CD4-positive, alpha-beta memory T cell (primary cell): ENCODE results near the gene NTN5. TPM values are rescaled to one million over a fixed set of nuclear protein-coding genes. Genes with fewer than 3 reads are reported as not detected.

Experiments used
- CTCF ChIA-PET: fragments of 350-600 bp; sonication (Branson Sonifier 250); formaldehyde crosslinking; loops from one replicate; lab custom pipeline; 2021; ENCODE audit warnings: inconsistent platforms; ENCODE audit not compliant: partially characterized antibody; lab: Charles Lee
- POLR2A ChIA-PET: fragments of 350-600 bp; sonication (Branson Sonifier 250); formaldehyde crosslinking; loops from one replicate; lab custom pipeline; 2021; ENCODE audit not compliant: partially characterized antibody; lab: Charles Lee
- DNase-seq, 5 donors: peaks; one replicate each; pipeline versions ENCODE4 v3.0.0 to v3.0.0-alpha.2; 2020 to 2022; ENCODE audit warnings: mixed read lengths in 1 of 5
- H3K27ac ChIP-seq: one replicate; pipeline ENCODE4 v1.7.0; 2013; ENCODE audit warnings: low read depth, low read length
- H3K27me3 ChIP-seq: 2 replicates; pipeline ENCODE4 v1.7.0; 2013; ENCODE audit warnings: mild to moderate bottlenecking, low read length, moderate library complexity; ENCODE audit not compliant: insufficient read depth
- H3K36me3 ChIP-seq: 2 replicates; pipeline ENCODE4 v1.7.0; 2013; ENCODE audit warnings: mild to moderate bottlenecking, low read length, moderate library complexity; ENCODE audit not compliant: insufficient read depth
- H3K4me1 ChIP-seq: 2 replicates; pipeline ENCODE4 v1.7.0; 2013; ENCODE audit warnings: mild to moderate bottlenecking, low read length, moderate library complexity; ENCODE audit not compliant: insufficient read depth
- H3K4me3 ChIP-seq, 2 donors: one replicate each; pipeline ENCODE4 v1.7.0; 2013; ENCODE audit warnings: low read length in 2 of 2, mild to moderate bottlenecking in 1 of 2
- H3K9me3 ChIP-seq, 2 donors: one replicate each; pipeline ENCODE4 v1.7.0; 2013; ENCODE audit warnings: low read length in 2 of 2, control low read depth in 1 of 2; ENCODE audit not compliant: control insufficient read depth in 1 of 2
- H3K27ac Mint-ChIP-seq, 7 donors: one replicate each; pipeline ENCODE4 v1.8.0; 2020 to 2021; ENCODE audit warnings: mixed read lengths in 7 of 7, mild to moderate bottlenecking in 6 of 7, inconsistent platforms in 3 of 7, moderate library complexity in 3 of 7
- H3K27me3 Mint-ChIP-seq, 2 donors: one replicate each; pipeline ENCODE4 v1.8.0; 2020 to 2021; ENCODE audit warnings: mixed read lengths in 2 of 2
- H3K36me3 Mint-ChIP-seq, 2 donors: one replicate each; pipeline ENCODE4 v1.8.0; 2020 to 2021; ENCODE audit warnings: mixed read lengths in 2 of 2, inconsistent platforms in 1 of 2, mild to moderate bottlenecking in 1 of 2
- H3K4me1 Mint-ChIP-seq, 4 donors: one replicate each; pipeline ENCODE4 v1.8.0; 2020 to 2021; ENCODE audit warnings: mixed read lengths in 4 of 4, mild to moderate bottlenecking in 1 of 4
- H3K4me3 Mint-ChIP-seq, 8 donors: one replicate each; pipeline ENCODE4 v1.8.0; 2020 to 2021; ENCODE audit warnings: mixed read lengths in 8 of 8, mild to moderate bottlenecking in 7 of 8, moderate library complexity in 6 of 8, inconsistent platforms in 3 of 8
- H3K9me3 Mint-ChIP-seq, 8 donors: one replicate each; pipeline ENCODE4 v1.8.0; 2020 to 2021; ENCODE audit warnings: mixed read lengths in 8 of 8, mild to moderate bottlenecking in 5 of 8, inconsistent platforms in 3 of 8, moderate library complexity in 1 of 8
- intact Hi-C: fragments of 100-400 bp; cut with micrococcal nuclease; formaldehyde crosslinking; loops from one replicate; pipeline ENCODE4 v1.15.1; 2023
- polyA plus RNA-seq, 2 donors: library from polyadenylated mRNA; unstranded; fragments of 300-500 nt; fragmentation: Illumina TruSeq; gene quantifications; one replicate each; pipeline ENCODE4 v1.2.3, GENCODE V29; 2021
- total RNA-seq, 2 experiments: library from RNA; stranded (reverse); gene quantifications; one replicate each; pipeline ENCODE4 v1.2.3, GENCODE V29; 2021

Gene NTN5
- total and polyA plus RNA-seq, 4 experiments from 2014 or later, result 0.62 to 3.3 (median 2.3) TPM; not detected in 1

DNA sequence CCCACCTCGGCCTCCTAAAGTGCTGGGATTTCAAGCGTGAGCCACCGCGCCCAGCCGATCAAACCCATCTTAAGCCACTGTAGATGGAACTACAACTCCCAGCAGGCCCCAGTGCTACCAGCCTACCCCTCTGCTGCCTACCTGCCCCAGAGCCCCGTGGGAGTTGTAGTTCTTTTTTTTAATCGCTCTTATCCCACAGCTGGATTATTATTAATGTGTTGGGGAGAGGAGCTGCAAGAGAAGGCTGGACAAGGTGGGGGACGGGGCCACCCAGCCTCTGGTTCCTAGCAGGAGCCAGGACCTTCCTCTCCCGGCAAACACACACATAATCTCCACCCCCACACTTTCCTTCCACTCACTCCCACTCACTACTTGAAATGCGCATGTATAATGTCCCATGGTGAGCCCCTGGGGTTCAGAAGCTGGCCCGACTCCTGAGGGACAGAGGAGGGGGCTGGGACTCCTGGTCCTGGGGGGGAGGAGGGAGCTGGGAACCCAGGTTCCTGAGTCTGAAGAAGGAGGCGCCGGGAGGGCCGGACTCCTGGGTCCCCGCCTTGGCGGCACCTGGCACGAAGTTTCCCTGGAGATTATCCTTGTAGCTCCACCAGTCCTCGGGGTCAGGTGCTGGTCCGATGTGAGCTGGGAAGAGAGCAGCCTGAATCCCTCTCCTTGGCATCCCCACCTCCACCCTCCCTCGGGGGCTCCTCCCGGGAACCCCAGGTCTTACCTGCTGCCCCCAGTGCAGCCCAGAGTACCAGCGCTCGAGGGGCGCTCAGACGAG lies 27.8 kb downstream of the NTN5 start:
- no peaks in the 10 kb centered on the region for H3K27me3 ChIP-seq
- H3K4me1 ChIP-seq, result peaks cover 46% of the 10 kb centered on the region
- Mint-ChIP-seq H3K9me3 (peaks cover 0 to 1% (median 0%) of the 10 kb centered on the region in 8 donors), H3K4me3 (peak overlapping the region; percentile 86 to 98 (median 93)), H3K27ac (peak overlapping the region; percentile 83 to 97 (median 93)), H3K4me1 (peaks cover 23 to 57% (median 41%) of the 10 kb centered on the region in 4 donors), H3K27me3 (no peaks in the 10 kb centered on the region), H3K36me3 (no peaks in the 10 kb centered on the region)
- POLR2A ChIA-PET, result interaction anchor here (0.8 to 4.1 kb wide), 26 partner anchors 8 to 1205 kb away, joined by 3 to 76 read pairs (median 7); partner anchors contain the start of genes DBP, FTL, PPP1R15A and RPL18
- DNase-seq, result peak; percentile 75 to 85 (median 76)
- H3K9me3 ChIP-seq, result no peaks in the 10 kb centered on the region
- H3K4me3 ChIP-seq, result peak overlapping the region; percentile 85 to 87
- intact Hi-C loops, result loop anchor here (5.0 kb wide), 1 partner anchor 322 kb away; the partner anchor contains the start of gene FTL
- H3K36me3 ChIP-seq, result no peaks in the 10 kb centered on the region
- peak overlapping the region; percentile 77 for H3K27ac ChIP-seq
- CTCF ChIA-PET, result interaction anchor here (0.6 to 2.6 kb wide), 19 partner anchors 8 to 326 kb away, joined by 3 to 34 read pairs (median 7); partner anchors contain the start of genes DBP, HSD17B14, RPL18 and SPHK2

GRCh38 chr19:48644355-48644754 lies 28.5 kb downstream of the NTN5 start:
- H3K9me3 ChIP-seq, result no peaks in the 10 kb centered on the region
- Mint-ChIP-seq H3K27me3 (no peaks in the 10 kb centered on the region), H3K9me3 (peaks cover 0 to 1% (median 0%) of the 10 kb centered on the region in 8 donors), H3K4me3 (peak overlapping the region in 4 of 8 donors; percentile 12 to 96 (median 54)), H3K36me3 (no peaks in the 10 kb centered on the region), H3K27ac (peak overlapping the region in 4 of 7 donors; percentile 70 to 97 (median 84)), H3K4me1 (peaks cover 22 to 56% (median 41%) of the 10 kb centered on the region in 4 donors)
- intact Hi-C loops, result no loop called here
- H3K36me3 ChIP-seq, result no peaks in the 10 kb centered on the region
- DNase-seq, result peak in 1 of 5 donors; percentile 32
- H3K4me1 ChIP-seq, result peaks cover 46% of the 10 kb centered on the region
- no peak overlapping the region for H3K4me3 ChIP-seq
- ChIA-PET POLR2A (interaction anchor here (1.0 to 4.1 kb wide), 12 partner anchors 7 to 348 kb away, joined by 3 to 76 read pairs (median 12); partner anchors contain the start of genes DBP, PPP1R15A, RPL18 and SPHK2), CTCF (interaction anchor here (1.7 to 2.6 kb wide), 4 partner anchors 7 to 31 kb away, joined by 4 to 34 read pairs (median 12); partner anchors contain the start of genes DBP, RPL18 and SPHK2)
- H3K27me3 ChIP-seq, result no peaks in the 10 kb centered on the region
- peak overlapping the region; percentile 31 for H3K27ac ChIP-seq

DNA sequence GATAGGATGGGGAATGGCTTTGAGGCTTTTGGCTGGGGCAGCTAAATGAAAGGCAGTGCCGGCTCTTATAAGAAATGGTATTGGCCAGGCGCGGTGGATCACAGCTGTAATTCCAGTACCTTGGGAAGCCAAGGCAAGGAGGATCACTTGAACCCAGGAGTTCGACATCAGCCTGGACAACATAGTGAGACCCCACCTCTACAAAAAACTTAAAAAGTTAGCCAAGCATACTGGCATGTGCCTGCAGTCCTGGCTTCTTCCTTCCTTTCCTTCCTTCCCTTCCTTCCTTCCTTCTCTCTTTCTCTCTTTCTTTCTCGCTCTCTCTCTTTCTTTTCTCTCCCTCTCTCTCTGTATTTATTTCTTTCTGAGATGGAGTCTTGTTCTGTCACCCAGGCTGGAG lies 30.0 kb downstream of the NTN5 start:
- H3K27ac ChIP-seq, result no peak overlapping the region
- peaks cover 0 to 4% (median 0%) of the 10 kb centered on the region in 8 donors for H3K9me3 Mint-ChIP-seq
- no peaks in the 10 kb centered on the region for H3K27me3 Mint-ChIP-seq
- no peak overlapping the region for H3K27ac Mint-ChIP-seq
- H3K4me1 ChIP-seq, result peaks cover 47% of the 10 kb centered on the region
- H3K4me1 Mint-ChIP-seq, result peaks cover 29 to 59% (median 45%) of the 10 kb centered on the region in 4 donors
- H3K9me3 ChIP-seq, result no peaks in the 10 kb centered on the region
- no peak for DNase-seq
- no peaks in the 10 kb centered on the region for H3K27me3 ChIP-seq
- H3K4me3 ChIP-seq, result no peak overlapping the region
- H3K36me3 Mint-ChIP-seq, result peaks cover 0 to under 1% of the 10 kb centered on the region in 2 donors
- no peaks in the 10 kb centered on the region for H3K36me3 ChIP-seq
- intact Hi-C loops, result no loop called here
- ChIA-PET POLR2A (interaction anchor here (1.0 to 4.1 kb wide), 3 partner anchors 11 to 153 kb away, joined by 3 to 76 read pairs (median 8); partner anchors contain the start of genes RPL18 and SPHK2), CTCF (interaction anchor here (1.2 kb wide), 1 partner anchor 153 kb away, joined by 3 read pairs; no protein-coding TSS in a partner anchor)
- H3K4me3 Mint-ChIP-seq, result no peak overlapping the region

GRCh38 chr19:48641850-48642249 lies 31.0 kb downstream of the NTN5 start:
- Mint-ChIP-seq H3K36me3 (peaks cover 0 to 8% of the 10 kb centered on the region in 2 donors), H3K4me3 (no peak overlapping the region), H3K27me3 (no peaks in the 10 kb centered on the region), H3K4me1 (peaks cover 27 to 61% (median 39%) of the 10 kb centered on the region in 4 donors), H3K27ac (peak overlapping the region in 1 of 7 donors; percentile 60), H3K9me3 (peaks cover 0 to 4% (median 0%) of the 10 kb centered on the region in 8 donors)
- peaks cover 38% of the 10 kb centered on the region for H3K4me1 ChIP-seq
- ChIA-PET CTCF (interaction anchor here (0.8 to 1.7 kb wide), 3 partner anchors 23 to 154 kb away, joined by 3 to 5 read pairs (median 4); partner anchors contain the start of genes RPL18 and SPHK2), POLR2A (interaction anchor here (2.1 to 2.5 kb wide), 2 partner anchors 11 to 23 kb away, joined by 7 to 8 read pairs; partner anchors contain the start of genes RPL18 and SPHK2)
- DNase-seq, result peak in 1 of 5 donors; percentile 2
- no peaks in the 10 kb centered on the region for H3K27me3 ChIP-seq
- H3K27ac ChIP-seq, result no peak overlapping the region
- no peak overlapping the region for H3K4me3 ChIP-seq
- intact Hi-C loops, result no loop called here
- H3K9me3 ChIP-seq, result no peaks in the 10 kb centered on the region
- no peaks in the 10 kb centered on the region for H3K36me3 ChIP-seq

DNA sequence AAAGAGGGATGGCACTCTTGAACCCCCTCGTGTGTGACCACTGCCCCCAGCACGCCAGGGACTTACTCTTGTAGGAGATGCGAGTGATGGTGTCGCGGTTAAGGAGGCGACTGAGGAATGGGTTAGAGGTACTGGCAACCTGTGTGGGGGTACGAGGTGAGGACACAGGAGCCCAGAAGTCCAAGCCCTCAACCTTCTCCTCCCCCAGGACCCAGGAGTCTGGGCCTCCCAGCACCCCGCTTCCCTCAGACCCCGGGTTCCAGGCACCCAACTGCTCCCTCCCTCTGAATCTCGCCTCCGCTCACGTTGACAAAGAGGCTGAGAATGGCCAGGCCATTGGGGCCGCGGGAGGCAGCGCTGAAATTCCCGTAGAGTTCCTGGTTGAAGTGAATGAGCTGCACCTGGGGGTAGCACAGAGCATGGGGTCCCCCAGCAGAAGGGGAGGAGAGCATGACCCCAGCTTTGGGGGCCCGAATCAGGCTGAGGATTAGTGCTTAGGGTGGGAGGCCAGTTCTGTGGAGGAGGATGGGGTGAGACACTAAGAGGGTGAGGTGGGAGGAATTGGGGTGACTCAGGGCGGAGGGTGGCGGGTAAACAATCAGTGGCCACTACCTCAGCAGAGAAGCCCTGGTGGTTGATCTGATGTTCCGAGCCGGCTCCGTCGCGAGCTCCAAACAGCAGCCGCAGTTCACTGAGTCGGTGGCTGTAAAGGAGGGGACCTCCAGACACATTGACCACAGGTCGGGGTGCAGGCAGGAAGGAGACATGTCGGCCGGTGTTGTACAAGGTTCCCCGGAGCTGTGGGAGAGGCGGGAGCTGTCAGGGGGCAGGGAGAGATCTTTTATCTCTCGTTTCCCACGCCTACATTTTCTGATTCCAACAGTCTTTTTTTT lies 33.1 kb downstream of the NTN5 start:
- Mint-ChIP-seq H3K36me3 (peaks cover 0 to 14% of the 10 kb centered on the region in 2 donors), H3K27me3 (no peaks in the 10 kb centered on the region), H3K4me3 (peak overlapping the region; percentile 32 to 100 (median 44)), H3K9me3 (peaks cover 0 to 4% (median 0%) of the 10 kb centered on the region in 8 donors), H3K27ac (peak overlapping the region in 6 of 7 donors; percentile 17 to 100 (median 95)), H3K4me1 (peaks cover 20 to 53% (median 31%) of the 10 kb centered on the region in 4 donors)
- Histone ChIP-seq H3K27me3 (no peaks in the 10 kb centered on the region), H3K4me3 (no peak overlapping the region), H3K9me3 (no peaks in the 10 kb centered on the region), H3K36me3 (no peaks in the 10 kb centered on the region), H3K27ac (no peak overlapping the region), H3K4me1 (peaks cover 30% of the 10 kb centered on the region)
- POLR2A ChIA-PET, result interaction anchor here (1.7 kb wide), 1 partner anchor 9 kb away, joined by 6 read pairs; no protein-coding TSS in a partner anchor
- CTCF ChIA-PET, result interaction anchor here (0.7 to 1.2 kb wide), 3 partner anchors 34 to 332 kb away, joined by 3 to 4 read pairs (median 4); no protein-coding TSS in a partner anchor
- peak in 1 of 5 donors; percentile 39 for DNase-seq
- intact Hi-C loops, result loop anchor here (5.0 kb wide), 1 partner anchor 353 kb away; the partner anchor contains the start of genes GYS1 and RUVBL2

DNA sequence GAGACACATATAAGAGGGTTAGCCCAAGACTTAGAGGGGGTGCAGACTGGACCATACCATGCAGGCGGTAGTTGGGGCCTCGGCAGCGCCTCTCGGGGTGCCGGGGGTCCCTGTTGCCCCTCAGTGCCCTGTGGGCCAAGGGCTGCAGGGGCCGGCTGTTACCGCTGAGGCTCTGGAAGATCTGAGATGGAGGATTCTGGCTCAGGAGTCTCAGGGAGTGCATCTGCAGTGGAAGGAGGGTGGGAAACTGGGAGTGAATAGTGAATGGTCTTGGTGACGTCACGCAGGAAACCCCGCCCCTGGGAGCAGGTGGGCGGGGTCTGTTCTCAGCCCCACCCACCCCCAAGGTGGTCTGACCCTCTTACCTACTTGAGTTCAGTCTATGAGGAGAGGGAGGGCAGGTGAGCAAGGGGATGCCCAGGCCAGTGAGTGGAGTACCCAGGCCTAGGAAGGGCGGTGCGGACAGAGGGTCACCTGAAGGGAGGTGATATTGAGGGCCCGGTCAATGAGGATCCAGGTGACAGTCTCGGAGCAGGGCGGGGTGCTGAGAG lies 33.9 kb downstream of the NTN5 start:
- peaks cover 20 to 54% (median 32%) of the 10 kb centered on the region in 4 donors for H3K4me1 Mint-ChIP-seq
- ChIA-PET CTCF (no interaction called here), POLR2A (interaction anchor here (1.0 to 3.4 kb wide), 4 partner anchors 9 to 234 kb away, joined by 3 to 70 read pairs (median 6); partner anchors contain the start of genes FAM83E, RPL18 and SPHK2)
- peaks cover 0 to 21% of the 10 kb centered on the region in 2 donors for H3K36me3 Mint-ChIP-seq
- H3K27ac Mint-ChIP-seq, result peak overlapping the region; percentile 93 to 100 (median 99)
- DNase-seq, result no peak
- intact Hi-C loops, result loop anchor here (1.0 to 5.0 kb wide), 2 partner anchors 7 to 353 kb away; partner anchors contain the start of genes CA11, GYS1 and RUVBL2
- Histone ChIP-seq H3K27me3 (no peaks in the 10 kb centered on the region), H3K4me1 (peaks cover 30% of the 10 kb centered on the region), H3K9me3 (no peaks in the 10 kb centered on the region), H3K4me3 (peak overlapping the region in 1 of 2 donors; percentile 52), H3K36me3 (no peaks in the 10 kb centered on the region), H3K27ac (peak overlapping the region; percentile 88)
- no peaks in the 10 kb centered on the region for H3K27me3 Mint-ChIP-seq
- H3K4me3 Mint-ChIP-seq, result peak overlapping the region; percentile 89 to 100 (median 99)
- H3K9me3 Mint-ChIP-seq, result peaks cover 0 to 4% (median 0%) of the 10 kb centered on the region in 8 donors
